HT1080 (cell line): ENCODE measurements around the gene CHIC1. TPM values are rescaled to one million over a fixed set of nuclear protein-coding genes. Genes with fewer than 3 reads are reported as not detected.

Source experiments
- DNase-seq: peaks from one replicate; pipeline ENCODE4 v3.0.0-alpha.2; 2015; ENCODE audit warnings: low read depth
- total RNA-seq: library from RNA; depleted of rRNA; stranded (reverse); fragments of >200 nt; shearing (Covaris generic); gene quantifications from 2 replicates; pipeline ENCODE4 v1.2.3, GENCODE V29; 2014; rRNA removed

CHIC1 gene
- total RNA-seq, 1 experiment from 2014 or later, result 9.9 TPM

DNA sequence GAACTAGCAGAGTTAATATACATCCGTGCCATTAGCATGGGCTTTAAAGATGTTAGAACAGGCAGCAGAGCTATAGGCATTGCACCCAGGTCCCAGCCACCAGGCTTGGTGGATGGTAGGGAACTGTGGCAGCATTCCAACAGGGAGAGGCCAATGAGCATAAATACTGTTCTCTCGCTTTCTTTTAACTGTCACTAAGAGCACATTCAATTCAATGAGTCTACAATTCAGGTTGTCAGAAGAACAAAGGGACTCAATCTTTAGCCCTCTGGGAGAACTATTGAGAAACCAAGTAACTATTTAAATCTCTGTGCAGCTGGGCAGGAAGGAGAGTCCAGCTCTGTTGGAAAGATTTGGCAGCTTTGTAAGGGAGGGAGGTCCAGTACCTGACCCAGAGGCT is 165.6 kb downstream of the CHIC1 start:
- no peak for DNase-seq

Other genes starting within 250 kb of the CHIC1 start
- gene CDX4, start 116.1 kb upstream of the CHIC1 start, total RNA-seq, result not detected in 2 replicates